ENCODE data around the gene ASCC3.
"Not testable (repeated sequence)": the region's sequence is repeated elsewhere in the genome, so short reads cannot be mapped to it uniquely, and the experiment has no call there.

The ASCC3 gene

GRCh38 chr6:100880853-100881706 lies at the start of gene ASCC3:
Gene ASCC3 (minus strand): TSS chr6:100881329. CDS start chr6:100867997, 13,332 bp downstream.
- DNase-seq (ENCODE audit: low spot score): peak; percentile 80

- no peak for DNase-seq (ENCODE audit: low spot score)
These were observed 44.6 kb upstream of the ASCC3 start for GRCh38 chr6:100925749-100926148.

- DNase-seq (ENCODE audit: low spot score): no peak
These were observed 43.6 kb upstream of the ASCC3 start for GRCh38 chr6:100924534-100925227.

DNA sequence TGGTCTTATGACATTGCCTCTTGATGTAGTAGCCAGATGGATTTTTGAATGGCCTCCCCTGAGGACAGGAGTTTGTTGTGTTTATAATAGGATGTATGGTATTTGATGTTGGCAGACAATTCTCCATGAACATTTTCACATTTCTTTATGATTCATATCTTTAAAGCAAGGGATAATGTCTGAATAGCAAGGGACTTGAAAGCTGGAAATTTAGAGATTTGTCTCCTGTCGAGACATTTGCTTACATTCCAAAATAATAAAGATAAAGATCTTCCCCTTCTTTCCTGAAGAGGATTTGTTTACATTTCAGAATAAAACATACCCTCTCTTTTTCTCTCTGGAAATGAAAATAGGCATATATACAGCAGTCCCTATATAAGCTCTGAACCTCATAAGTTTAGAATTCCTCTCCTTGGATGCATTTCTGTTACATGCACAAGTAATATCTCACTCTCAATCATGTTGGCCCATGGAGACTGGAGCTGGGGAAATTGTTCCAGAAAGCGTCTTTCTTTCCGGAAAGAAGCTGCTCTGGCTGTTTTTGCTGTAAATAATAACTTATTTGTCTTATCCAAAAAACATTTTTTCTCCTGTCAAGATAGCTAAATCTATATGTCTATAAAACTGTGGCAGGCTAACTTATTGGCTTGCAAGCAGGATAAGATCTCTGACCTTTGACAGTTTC lies 42.5 kb upstream of the ASCC3 start:
- DNase-seq (ENCODE audit: low spot score): no peak

DNA sequence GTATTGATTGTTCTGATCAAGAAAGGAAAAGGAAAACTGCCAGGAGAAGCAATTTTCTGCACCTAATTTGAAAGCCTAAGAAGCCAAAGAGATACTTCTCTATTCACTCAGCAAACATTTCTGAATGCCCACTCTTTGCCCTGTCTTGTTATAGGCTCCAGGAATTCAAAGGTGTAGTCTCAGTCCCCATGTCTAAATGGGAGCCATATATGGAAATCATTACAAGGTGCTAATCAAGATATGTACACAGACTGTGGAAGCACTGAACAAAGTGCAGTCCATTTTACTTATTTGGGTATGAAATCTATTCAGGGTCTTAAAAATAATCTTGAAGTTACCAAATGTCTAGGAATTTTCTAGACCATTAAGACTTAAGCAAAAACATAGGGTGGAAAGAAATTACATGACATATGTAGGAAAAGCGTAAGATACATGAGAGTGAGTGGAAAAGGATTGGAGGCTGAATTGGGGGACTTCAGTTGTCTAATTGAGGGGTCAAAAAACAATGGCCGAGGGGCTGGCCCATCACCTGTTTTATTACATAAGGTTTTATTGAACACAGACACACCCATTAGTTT lies 39.0 kb upstream of the ASCC3 start:
- no peak for DNase-seq (ENCODE audit: low spot score)

GRCh38 chr6:100918152-100918551 lies 37.0 kb upstream of the ASCC3 start:
- DNase-seq (ENCODE audit: low spot score): no peak

- DNase-seq (ENCODE audit: low spot score): no peak
These were observed 34.7 kb upstream of the ASCC3 start for GRCh38 chr6:100915876-100916275.

DNA sequence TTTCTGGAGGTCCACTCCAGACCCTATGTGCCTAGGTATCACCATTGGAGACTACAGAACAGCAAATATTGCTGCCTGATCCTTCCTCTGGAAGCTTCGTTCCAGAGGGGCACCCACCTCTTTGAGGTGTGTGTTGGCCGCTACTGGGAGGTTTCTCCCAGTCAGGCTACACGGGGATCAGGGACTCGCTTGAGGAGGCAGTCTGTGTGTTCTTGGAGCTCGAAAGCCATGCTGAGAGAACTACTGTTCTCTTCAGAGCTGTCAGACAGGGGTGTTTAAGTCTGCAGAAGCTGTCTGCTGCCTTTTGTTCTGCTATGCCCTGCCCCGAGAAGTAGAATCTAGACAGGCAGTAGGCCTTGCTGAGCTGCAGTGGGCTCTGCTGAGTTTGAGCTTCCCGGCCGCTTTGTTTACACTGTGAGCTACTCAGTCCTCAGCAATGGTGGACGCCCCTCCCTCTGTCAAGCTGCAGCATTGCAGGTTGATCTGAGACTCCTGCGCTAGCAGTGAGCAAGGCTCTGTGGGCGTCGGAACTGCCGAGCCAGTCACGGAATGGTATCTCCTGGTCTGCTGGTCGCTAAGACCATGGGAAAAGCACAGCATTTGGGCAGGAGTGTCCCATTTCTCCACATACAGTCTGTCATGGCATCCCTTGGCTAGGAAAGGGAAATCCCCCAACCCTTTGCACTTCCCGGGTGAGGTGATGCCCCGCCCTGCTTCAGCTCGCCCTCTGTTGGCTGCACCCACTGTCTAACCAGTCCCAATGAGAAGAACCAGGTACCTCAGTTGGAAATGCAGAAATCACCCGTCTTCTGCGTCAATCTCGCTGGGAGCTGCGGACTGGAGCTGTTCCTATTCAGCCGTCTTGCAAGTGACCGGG lies 32.5 kb upstream of the ASCC3 start:
- no peak for DNase-seq (ENCODE audit: low spot score)

DNA sequence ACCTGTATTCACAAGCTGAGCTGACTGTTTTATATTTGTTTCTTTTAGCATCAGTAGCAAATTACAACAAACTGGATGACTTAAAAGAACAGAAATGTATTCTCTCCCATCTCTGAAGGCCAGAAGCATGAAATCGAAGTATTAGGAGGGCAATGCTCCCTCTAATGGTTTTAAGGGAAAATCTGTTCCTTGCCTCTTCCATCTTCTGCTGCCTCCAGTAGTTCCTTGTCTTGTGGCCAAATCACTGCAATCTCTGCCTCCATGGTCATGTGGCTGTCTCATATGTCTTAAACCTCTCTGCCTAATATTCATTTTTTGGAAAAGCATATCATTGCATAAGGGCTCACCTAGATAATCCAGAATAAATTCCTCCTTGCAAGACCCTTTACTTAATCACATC lies 25.2 kb upstream of the ASCC3 start:
- DNase-seq (ENCODE audit: low spot score): no peak

- DNase-seq (ENCODE audit: low spot score): no peak
These were observed 23.9 kb upstream of the ASCC3 start for GRCh38 chr6:100905067-100905466.

DNA sequence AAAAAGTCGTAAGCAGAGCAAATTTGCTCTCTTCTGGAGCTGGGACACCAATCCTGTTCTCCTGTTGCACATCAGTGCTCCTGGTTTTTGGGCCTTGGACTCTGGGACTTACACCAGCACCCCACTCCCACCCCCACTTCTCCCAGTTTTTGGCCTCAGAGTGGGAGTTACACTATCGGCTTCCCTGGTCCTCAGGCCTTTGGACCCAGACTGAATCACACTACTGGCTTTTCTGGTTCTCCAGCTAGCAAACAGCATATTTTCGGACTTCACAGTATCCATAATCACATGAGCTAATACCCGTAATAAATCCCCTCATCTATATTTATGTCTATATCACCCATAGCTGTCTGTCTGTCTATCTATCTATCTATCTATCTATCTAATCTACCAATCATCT lies 23.2 kb upstream of the ASCC3 start:
- DNase-seq (ENCODE audit: low spot score): no peak

- no peak for DNase-seq (ENCODE audit: low spot score)
These were observed 20.5 kb upstream of the ASCC3 start for GRCh38 chr6:100901582-100901981.

DNA sequence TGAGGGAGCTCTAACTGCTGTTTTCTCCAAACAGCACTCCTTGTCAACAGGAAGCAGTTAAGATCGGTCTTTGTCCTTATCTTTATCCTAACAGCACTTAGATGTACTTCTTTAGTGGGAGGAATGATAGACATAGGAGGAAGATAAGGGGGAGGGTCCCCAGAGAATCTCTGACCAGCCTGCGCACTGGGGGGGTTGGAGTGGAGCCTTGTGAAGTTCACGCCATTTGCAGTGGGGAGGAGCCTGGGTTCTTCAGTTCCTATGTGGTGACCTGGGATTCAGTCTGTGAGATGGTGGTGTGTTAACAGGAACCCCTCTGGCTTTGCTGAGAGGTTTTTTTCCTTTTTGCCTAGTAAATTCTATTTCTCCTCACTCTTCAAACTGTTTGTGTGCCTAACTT lies 18.1 kb upstream of the ASCC3 start:
- no peak for DNase-seq (ENCODE audit: low spot score)

- no peak for DNase-seq (ENCODE audit: low spot score)
These were observed 16.5 kb upstream of the ASCC3 start for GRCh38 chr6:100897671-100898070.

- DNase-seq (ENCODE audit: low spot score): no peak
These were observed 12.6 kb upstream of the ASCC3 start for GRCh38 chr6:100893743-100894142.

GRCh38 chr6:100892693-100893092 lies 11.6 kb upstream of the ASCC3 start:
- DNase-seq (ENCODE audit: low spot score): no peak

DNA sequence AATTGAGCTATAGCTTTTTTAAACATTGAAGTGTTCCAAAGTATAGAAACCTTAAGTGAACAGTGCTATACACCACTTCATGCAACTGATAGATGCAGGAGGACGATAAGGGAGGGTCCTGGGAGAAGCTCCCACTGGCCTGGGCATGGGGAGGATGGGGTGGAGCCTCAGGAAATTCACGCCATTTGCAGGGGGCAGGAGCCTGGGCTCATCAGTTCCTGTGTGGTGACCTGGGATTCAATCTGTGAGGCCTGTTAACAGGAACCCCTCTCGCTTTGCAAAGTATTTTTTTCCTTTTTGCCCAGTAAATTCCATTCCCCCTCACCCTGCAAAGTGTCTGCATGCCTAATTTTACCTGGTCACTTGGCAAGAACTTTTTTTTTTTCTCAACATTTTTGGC lies 11.0 kb upstream of the ASCC3 start:
- no peak for DNase-seq (ENCODE audit: low spot score)

DNA sequence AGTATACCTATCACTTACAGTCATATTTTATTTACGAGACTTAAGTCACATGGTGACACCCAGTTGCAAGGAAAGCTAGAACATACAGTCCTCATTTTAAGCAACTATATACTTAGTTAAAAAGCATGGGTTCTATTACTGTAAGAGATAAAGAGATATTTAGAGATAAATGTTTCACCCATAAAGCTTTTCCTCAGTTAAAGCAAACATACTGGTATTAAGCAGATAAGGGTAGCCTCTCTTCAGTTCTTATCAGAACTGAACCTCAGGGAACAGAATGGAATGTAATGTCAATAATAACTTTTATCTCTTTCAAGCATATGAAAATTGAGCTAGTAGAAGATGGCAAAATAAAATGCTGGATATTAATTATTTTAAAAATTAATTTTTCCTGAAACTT lies 9.9 kb upstream of the ASCC3 start:
- no peak for DNase-seq (ENCODE audit: low spot score)

GRCh38 chr6:100890646-100891045 lies 9.5 kb upstream of the ASCC3 start:
- not testable (repeated sequence) for DNase-seq (ENCODE audit: low spot score)

DNA sequence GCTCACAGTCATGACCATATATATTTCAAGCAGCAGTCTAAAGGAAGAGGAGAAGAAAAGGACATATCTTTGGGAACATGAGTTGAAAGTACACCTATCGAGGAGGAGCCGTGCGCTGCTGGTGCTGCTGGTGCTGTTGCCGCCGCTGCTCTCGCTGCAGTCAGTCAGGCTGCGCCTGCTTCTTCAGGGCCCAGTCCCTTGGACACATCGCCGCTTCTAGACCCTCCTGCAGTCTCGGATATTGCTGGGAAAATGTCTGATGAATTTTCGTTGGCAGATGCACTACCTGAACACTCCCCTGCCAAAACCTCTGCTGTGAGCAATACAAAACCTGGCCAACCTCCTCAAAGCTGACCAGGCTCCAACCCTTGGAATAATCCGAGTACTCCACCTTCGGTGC lies 8.2 kb upstream of the ASCC3 start:
- no peak for DNase-seq (ENCODE audit: low spot score)

GRCh38 chr6:100886076-100886475 lies 4.9 kb upstream of the ASCC3 start:
- DNase-seq (ENCODE audit: low spot score): no peak

DNA sequence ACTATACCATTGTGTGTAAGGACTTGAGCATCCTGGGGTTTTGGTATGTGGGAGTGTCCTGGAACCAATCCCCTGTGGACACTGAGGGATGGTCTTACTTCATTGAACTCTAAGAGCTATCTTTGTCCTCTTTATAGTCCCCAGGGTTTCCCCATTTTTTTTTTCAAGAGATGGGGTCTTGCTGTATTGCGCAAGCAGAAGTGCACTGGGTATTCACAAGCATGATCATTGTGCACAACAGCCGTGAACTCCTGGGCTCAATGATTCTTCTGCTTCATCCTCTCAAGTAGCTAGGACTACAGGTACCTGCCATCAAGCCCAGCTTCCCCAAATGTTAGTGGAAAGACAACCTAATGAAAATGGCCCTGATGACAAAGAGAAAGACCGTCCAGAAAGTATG lies 2.2 kb upstream of the ASCC3 start:
- no peak for DNase-seq (ENCODE audit: low spot score)
